ENCODE measurements around the gene RBM28. TPM values are rescaled to one million over a fixed set of nuclear protein-coding genes. Genes with fewer than 3 reads are reported as not detected.

Gene RBM28
- total and polyA plus RNA-seq, 8 donors, result 21.5 to 63.2 (median 56.9) TPM

DNA sequence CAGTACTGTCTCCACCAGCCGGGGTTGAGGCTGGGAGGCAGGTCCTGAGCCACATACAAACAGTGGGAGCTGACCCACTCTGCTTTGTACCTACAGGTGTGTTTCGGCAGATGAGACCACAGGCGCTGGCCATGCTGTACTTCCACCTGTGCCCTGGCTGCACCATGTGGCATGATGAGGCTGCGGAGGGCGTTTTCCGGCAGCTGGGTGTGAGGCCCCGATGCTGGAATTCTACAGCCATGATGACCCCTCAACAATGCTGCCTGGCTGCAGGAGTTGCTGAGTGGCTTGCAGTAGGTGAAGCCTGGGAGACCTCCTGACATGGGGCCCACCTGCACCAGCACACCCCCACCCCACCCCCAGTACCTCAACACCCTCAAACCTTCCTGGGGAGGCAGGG is 48.1 kb upstream of the RBM28 start:
- DNase-seq (peak in 1 of 4 donors; percentile 25), ATAC-seq (no peak)
- TF ChIP-seq, protein P1, sequence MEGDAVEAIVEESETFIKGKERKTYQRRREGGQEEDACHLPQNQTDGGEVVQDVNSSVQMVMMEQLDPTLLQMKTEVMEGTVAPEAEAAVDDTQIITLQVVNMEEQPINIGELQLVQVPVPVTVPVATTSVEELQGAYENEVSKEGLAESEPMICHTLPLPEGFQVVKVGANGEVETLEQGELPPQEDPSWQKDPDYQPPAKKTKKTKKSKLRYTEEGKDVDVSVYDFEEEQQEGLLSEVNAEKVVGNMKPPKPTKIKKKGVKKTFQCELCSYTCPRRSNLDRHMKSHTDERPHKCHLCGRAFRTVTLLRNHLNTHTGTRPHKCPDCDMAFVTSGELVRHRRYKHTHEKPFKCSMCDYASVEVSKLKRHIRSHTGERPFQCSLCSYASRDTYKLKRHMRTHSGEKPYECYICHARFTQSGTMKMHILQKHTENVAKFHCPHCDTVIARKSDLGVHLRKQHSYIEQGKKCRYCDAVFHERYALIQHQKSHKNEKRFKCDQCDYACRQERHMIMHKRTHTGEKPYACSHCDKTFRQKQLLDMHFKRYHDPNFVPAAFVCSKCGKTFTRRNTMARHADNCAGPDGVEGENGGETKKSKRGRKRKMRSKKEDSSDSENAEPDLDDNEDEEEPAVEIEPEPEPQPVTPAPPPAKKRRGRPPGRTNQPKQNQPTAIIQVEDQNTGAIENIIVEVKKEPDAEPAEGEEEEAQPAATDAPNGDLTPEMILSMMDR (IDR thresholded peaks at IDR 0.05), result no peak
- peaks cover 0 to 57% of the 10 kb centered on the region in 2 donors for H3K36me3 ChIP-seq
- H3K4me3 ChIP-seq, result no peak overlapping the region
- H3K27me3 ChIP-seq, result peaks cover 0 to 13% of the 10 kb centered on the region in 2 donors
- intact Hi-C loops (cut with DNase I), result no loop called here
- H3K4me1 ChIP-seq, result peaks cover 0 to 11% of the 10 kb centered on the region in 2 donors
- H3K9me3 ChIP-seq, result no peaks in the 10 kb centered on the region
- no peak overlapping the region for H3K27ac ChIP-seq

DNA sequence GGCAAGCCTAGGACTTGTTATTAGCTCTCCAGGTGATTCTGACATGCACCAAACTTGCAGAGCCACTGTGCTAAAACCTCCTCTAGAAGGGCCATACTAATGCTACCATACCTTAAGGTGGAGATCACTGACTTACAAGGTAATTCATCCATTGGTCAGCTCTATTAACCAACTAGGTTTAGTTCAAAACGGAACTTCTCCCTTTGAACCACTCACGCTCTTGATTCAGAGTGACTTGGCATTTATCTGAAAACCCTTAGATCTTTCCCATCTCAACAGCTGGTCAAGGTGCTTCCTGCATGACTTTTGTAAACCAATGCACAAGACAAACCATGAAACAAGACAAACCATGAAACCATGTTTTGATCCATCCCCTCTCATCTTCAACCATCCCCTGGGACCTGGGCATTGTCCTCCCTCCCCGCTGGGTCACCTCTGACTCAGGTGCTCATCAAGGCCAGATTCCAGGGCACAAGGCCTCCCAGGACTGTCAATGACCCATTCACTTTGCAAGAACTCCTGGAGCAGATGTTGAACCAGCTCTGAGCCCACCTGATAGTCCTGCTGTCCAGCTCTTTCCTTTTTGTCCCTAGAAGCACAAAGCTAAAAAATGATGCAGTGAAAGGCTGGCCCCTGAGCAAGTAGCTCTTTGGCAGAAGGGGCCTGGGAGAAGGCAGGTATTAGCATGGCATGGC is 47.3 kb upstream of the RBM28 start:
- intact Hi-C loops (cut with DNase I), result no loop called here
- ATAC-seq, result no peak
- H3K9me3 ChIP-seq, result no peaks in the 10 kb centered on the region
- peaks cover 0 to 13% of the 10 kb centered on the region in 2 donors for H3K27me3 ChIP-seq
- H3K4me1 ChIP-seq, result peaks cover 0 to 11% of the 10 kb centered on the region in 2 donors
- no peak overlapping the region for H3K27ac ChIP-seq
- H3K36me3 ChIP-seq, result peaks cover 0 to 49% of the 10 kb centered on the region in 2 donors
- H3K4me3 ChIP-seq, result no peak overlapping the region
- TF ChIP-seq, protein P1 (IDR thresholded peaks at IDR 0.05), result no peak
- peak in 1 of 4 donors; percentile 14 for DNase-seq

DNA sequence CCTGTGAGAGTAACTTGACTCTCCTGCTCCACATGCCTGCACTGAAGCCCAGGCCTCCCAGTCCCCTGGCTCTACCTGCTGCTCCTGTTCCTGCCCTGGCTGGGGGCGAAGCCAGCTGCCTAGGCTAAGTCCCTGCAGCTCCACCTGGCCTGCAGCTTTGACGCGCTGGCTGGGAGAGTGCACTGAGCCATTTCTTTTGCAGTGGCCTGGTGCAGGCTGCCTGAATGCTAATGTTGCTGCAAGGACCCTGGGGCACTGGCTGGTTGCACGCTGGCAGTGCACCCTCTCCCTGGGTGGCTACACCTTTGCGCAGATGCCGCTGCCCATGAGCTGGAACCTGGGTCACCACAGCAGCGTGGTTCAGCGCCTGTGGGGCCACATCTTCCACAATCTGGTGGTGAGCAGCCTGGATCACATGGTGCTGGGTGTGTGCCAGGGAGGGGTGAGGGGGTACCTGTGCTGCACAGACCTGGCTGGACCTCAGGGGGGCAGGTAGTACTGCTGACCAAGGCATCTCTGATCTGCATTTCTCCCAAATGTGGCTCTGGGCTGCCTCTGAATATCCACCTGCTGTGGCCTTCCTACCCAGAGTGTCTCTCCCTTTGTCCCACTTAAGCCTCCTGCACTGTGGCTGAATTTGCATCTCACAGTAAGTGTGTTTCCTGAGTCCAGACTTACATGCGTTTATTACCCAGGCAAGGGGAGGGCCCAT is 46.1 kb upstream of the RBM28 start:
- Histone ChIP-seq H3K36me3 (peaks cover 0 to 36% of the 10 kb centered on the region in 2 donors), H3K4me1 (peaks cover 0 to 11% of the 10 kb centered on the region in 2 donors), H3K27ac (no peak overlapping the region), H3K4me3 (no peak overlapping the region), H3K9me3 (no peaks in the 10 kb centered on the region), H3K27me3 (peaks cover 0 to 13% of the 10 kb centered on the region in 2 donors)
- no peak for ATAC-seq
- TF ChIP-seq, protein P1 (IDR thresholded peaks at IDR 0.05), result no peak
- DNase-seq, result peak in 1 of 4 donors; percentile 28
- intact Hi-C loops (cut with DNase I), result loop anchor here in 1 of 2 donors (5.0 kb wide), 1 partner anchor 37 kb away; no protein-coding TSS in a partner anchor

DNA sequence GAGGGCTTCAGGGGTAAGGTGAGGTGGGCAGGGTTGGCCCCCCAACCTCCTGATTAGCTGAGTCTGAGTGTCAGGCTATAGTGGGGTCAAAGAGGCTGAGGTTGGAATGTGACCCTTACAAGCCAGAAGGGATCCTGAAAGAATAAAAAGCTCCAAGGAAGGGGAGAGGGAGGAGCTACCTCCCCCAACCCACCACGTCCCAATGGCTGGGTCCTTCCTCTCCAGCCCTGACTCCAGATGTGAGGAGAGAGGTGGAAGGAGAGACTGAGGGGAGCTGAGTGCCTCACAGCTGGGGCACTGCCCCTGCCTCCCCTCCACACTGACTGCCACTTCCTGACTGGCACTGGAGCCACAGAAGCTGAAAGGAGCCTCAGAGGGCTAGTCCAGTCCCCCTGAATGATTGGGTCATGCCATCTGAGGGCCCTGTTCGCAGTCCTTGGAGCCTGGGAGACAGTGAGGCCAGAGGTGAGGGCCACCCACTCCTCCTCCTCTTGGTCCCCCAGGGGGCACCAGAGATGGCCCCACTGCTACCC is 45.4 kb upstream of the RBM28 start:
- Histone ChIP-seq H3K9me3 (no peaks in the 10 kb centered on the region), H3K27ac (no peak overlapping the region), H3K36me3 (peaks cover 0 to 30% of the 10 kb centered on the region in 2 donors), H3K4me3 (no peak overlapping the region), H3K4me1 (peaks cover 0 to 11% of the 10 kb centered on the region in 2 donors), H3K27me3 (peaks cover 0 to 13% of the 10 kb centered on the region in 2 donors)
- ATAC-seq (no peak), DNase-seq (peak in 1 of 4 donors; percentile 9)
- TF ChIP-seq, protein P1 (IDR thresholded peaks at IDR 0.05), result no peak
- intact Hi-C loops (cut with DNase I), result loop anchor here in 1 of 2 donors (5.0 kb wide), 1 partner anchor 37 kb away; no protein-coding TSS in a partner anchor

DNA sequence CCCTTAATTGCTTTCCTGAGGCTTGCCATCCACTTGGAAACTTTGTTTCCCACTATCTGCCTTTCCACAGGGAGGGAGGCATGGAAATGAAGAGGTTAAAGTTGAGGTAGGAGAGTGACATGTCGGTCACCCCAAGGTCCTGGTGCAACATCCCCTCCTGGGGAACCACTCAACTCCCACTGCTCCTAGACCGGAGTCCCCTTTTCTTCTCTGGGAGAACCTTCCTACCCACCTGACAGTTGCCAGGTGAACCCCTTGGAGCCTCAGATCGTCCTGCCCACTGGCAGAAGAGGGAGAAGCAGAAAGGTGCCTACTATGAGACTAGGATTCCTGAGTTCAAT is 44.4 kb upstream of the RBM28 start:
- ATAC-seq, result no peak
- intact Hi-C loops (cut with DNase I), result loop anchor here in 1 of 2 donors (5.0 kb wide), 1 partner anchor 36 kb away; no protein-coding TSS in a partner anchor

More for the DNA sequence above, 44.4 kb upstream of the RBM28 start:
- Histone ChIP-seq H3K9me3 (no peaks in the 10 kb centered on the region), H3K27me3 (peaks cover 0 to 13% of the 10 kb centered on the region in 2 donors), H3K27ac (no peak overlapping the region), H3K4me3 (no peak overlapping the region), H3K4me1 (peaks cover 0 to 11% of the 10 kb centered on the region in 2 donors), H3K36me3 (peaks cover 0 to 20% of the 10 kb centered on the region in 2 donors)
- TF ChIP-seq, protein P1 (IDR thresholded peaks at IDR 0.05), result no peak
- DNase-seq, result no peak
